ENCODE measurements around the gene MPPED2.

The MPPED2 gene

GRCh38 chr11:30414244-30414643 lies 171.9 kb downstream of the MPPED2 start:
- DNase-seq (ENCODE audit: low read depth in 3 of 3): no peak

DNA sequence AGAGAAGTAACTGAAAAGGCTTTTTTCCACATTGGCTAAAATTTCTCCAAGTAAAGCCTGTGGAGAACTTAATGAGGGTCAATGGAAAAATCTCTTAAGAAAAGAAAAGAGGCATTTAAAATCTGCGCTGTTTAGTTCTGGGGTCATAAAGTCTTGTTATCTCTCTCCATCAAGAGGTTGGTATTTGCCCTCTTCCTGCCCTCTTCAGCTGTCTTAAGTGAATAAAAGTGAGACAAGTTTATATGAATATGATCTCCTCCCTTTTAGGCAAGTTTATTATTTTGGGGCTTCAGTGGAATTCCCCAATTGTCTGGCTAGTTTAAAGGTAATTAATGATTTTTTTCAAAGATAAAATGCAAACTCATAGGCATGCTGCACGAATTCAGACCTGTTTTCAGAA lies 173.6 kb downstream of the MPPED2 start:
- no peak for DNase-seq (ENCODE audit: low read depth in 3 of 3)

DNA sequence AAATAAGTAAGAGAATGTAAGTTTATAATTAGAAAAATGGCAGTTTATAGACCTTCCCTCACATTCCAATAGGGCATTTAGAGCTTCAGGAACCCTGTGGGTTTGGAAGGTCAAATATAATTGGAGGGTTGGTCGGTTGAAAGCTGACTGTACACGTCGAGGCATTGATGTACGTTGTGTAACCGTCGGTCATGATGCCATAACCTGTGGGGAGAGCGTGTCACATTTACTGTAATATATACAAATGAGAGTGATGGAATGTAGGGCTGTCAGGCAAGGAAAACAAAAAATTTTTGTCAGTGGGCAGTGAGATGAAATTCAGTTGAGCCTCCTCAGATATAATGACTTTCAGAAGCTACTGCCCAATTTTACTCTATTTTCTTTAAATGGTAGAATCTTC lies 174.8 kb downstream of the MPPED2 start:
- no peak for DNase-seq (ENCODE audit: low read depth in 3 of 3)

GRCh38 chr11:30406978-30407762 lies 179.0 kb downstream of the MPPED2 start:
- DNase-seq (ENCODE audit: low read depth in 3 of 3): no peak

DNA sequence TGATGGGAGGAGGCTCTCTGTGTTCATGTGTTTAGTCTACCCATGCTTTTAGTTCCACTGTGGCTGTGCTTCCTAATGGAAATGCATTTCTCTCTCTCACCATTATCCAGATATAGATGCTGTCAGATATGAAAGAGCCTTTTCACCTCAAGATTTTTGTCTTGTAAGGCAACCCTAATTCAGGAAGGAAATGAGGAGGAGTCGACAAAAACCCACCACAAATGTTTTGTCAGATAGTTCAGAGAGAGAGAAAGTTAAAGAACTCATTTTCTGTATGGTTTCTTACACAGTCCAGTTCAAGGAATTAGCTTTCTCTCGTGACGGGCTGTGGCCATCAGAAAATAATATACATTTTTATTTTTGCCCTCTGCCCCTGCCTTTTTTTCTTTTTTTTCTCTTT lies 180.8 kb downstream of the MPPED2 start:
- no peak for DNase-seq (ENCODE audit: low read depth in 3 of 3)

DNA sequence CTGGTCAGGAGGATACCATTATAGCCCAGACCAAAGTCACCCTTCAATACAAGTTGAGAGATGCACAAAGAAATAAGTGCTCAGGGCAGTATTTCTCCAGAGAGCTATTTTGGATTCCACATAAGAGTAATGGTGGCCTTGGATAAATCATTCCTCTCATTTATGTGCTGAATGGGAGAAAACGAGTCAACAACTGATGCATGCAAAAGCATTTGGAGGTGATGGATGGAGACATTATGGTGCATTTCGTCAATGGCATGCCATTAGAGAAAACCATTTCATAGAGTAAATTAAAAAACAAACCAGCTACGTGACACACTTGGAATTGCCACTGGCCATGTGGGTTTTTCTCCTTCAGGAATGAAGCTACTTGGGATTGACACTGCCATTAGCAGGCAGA lies 182.0 kb downstream of the MPPED2 start:
- DNase-seq (ENCODE audit: low read depth in 3 of 3): no peak

DNA sequence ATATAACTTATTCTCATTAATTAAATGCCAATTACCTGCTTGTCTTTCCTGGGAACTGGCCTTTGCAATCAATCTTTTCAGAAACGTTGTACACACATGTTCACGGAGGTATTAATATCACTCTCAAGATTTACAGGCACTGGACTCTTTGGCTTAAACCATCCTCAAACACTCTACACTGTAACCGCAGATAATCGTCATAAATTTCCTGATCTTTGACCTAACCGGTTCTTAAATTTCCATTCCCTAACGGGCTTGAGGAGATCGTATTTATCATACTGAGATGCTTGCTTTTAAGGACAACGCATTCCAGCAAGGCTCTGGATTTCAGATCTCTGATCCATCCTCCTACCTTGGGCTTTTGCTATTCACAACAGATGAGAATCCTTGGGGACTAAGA lies 190.4 kb downstream of the MPPED2 start:
- no peak for DNase-seq (ENCODE audit: low read depth in 3 of 3)

GRCh38 chr11:30393012-30393411 lies 193.1 kb downstream of the MPPED2 start:
- DNase-seq (ENCODE audit: low read depth in 3 of 3): no peak

DNA sequence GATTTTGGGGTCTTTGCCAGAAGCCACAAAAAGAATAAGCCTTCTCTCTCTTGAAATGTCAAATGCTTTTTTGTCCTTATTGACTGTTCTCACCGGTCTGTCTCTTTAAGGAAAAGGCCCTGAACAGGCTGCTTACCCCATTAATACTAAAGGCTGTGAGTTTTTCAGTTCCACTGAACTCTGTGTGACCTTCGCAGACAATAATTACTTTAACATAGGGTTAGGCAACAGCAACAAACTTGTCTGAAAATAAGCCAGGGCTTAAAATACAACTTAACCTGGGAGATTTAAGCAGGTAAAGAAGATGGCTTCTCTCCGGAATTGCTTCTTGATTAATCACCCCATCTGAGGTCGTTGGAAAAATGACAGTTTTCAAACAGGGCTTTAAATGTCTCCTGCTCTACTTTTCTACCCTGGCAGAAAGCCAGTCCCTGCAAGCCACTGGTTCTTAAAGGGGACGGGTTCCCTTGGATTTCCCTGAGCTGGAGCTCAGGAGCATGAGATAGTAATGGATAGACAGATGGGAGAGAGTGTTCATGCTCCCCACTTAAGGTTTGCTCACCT lies 193.8 kb downstream of the MPPED2 start:
- DNase-seq (ENCODE audit: low read depth in 3 of 3): no peak

DNA sequence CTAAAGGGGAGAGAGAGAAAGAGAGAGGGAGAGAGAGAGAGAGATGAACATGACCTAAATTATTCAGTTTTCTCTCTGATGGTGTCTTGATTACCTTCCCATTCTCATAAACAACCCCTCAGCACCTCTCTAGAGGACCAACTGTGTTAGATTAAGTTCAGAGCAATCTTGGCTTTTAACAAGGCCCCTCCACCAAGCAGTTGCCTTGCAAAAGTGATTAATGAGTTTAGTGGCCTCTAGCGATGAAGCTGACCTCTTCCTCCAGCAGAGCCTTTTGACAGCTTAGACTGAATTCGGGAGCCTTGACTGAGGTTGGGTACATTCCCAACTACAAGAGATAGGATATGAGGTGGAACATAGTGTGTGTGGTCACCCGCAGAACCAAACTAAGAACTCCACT lies 197.2 kb downstream of the MPPED2 start:
- DNase-seq (ENCODE audit: low read depth in 3 of 3): no peak

GRCh38 chr11:30387891-30388861 lies 198.0 kb downstream of the MPPED2 start:
- DNase-seq (ENCODE audit: low read depth in 3 of 3): no peak

GRCh38 chr11:30381879-30382278 lies 204.3 kb downstream of the MPPED2 start:
- DNase-seq (ENCODE audit: low read depth in 3 of 3): no peak

DNA sequence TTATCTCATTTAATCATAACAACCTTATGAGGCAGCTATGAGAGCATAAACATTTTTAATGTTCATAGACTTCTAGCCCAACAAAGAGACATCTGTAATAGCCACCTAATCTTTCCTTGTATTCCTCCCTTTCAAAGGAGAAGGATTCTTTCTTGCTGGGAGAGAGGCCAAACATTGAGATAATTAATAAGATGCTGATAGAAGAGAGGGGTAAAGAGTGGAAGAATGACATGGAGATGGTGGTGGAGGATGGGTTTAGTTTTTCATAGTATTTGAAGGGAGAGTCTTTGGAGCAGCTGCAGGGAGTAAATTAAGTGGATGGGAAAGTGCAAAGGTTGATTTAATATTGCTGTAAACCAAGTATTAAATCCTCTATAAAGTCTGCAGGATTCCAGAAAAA lies 205.3 kb downstream of the MPPED2 start:
- no peak for DNase-seq (ENCODE audit: low read depth in 3 of 3)

GRCh38 chr11:30377347-30377746 lies 208.8 kb downstream of the MPPED2 start:
- DNase-seq (ENCODE audit: low read depth in 3 of 3): no peak

DNA sequence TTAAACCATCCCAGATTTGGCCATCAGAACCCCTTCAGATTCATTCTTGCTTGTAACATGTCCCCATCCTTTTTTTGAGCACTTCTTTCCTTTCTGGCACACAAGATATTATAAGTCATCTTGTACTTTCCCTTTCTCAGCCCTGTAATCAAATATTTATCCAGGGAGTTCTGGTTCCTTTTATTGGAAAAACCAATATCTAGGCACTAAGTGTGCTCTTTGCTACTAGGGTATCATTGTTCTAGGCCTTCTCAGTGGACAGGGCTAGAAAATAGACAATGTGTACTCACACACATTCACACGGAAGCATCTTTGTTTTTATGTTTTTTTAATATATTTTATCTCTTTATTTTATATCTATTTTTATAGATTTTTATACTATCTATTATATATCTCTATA lies 216.0 kb downstream of the MPPED2 start:
- no peak for DNase-seq (ENCODE audit: low read depth in 3 of 3)

- DNase-seq (ENCODE audit: low read depth in 3 of 3): no peak
Observed at GRCh38 chr11:30368394-30368793, 217.8 kb downstream of the MPPED2 start.

GRCh38 chr11:30365793-30366517 lies 220.2 kb downstream of the MPPED2 start:
- DNase-seq (ENCODE audit: low read depth in 3 of 3): no peak

DNA sequence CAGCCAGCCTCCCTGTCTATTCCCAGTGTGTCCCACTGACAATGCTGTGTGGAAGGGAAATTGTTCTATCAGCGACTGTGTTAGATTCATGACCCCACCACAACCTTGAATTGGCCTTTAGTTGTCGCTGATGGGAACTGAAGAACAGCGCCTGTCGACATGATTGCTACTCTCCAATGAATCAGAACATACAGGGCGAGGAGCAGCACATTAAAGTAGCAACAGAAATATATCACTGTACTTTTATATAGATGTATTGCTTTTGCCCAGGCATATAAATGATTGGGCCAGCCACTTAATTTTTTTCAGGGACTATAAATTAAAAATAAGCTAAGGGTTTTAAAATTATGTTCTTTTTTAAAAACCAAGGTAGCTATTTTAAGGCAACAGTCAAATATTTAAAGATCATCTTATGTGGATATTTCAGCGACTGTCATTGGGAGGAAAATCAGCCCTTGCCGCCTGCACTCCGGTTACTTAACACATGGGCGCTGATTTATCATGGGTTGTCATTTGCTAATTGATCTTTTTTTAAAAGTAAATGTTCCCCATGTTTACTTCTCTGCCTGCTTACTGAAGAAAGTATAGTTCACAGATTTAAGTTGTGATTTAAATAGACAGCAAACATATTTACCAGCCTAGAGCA lies 221.2 kb downstream of the MPPED2 start:
- DNase-seq (ENCODE audit: low read depth in 3 of 3): no peak

- DNase-seq (ENCODE audit: low read depth in 3 of 3): no peak
Observed at GRCh38 chr11:30364139-30364836, 221.9 kb downstream of the MPPED2 start.

DNA sequence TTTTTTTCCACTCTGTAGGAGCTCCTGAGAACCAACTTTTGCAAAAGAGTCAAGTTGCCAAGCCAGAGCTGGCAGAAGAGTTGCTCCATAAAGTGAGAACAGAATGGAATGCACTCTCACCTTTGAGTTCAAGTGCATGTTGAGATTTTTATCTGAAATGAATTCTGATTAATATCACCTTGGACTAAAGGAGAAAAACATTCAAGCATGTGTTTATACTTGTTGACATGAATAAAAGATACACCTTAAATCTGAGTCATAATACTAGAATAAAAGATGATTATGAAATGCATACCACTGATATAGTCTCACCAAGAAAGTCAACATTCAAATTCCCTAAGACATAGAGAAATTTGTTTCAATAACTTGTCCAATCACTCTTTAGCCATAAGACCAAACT lies 225.4 kb downstream of the MPPED2 start:
- no peak for DNase-seq (ENCODE audit: low read depth in 3 of 3)
